ENCODE results near the gene SRPK2.
"Not testable (repeated sequence)": the region's sequence is repeated elsewhere in the genome, so short reads cannot be mapped to it uniquely, and the experiment has no call there.

GRCh38 chr7:105194959-105195358 lies 193.8 kb downstream of the SRPK2 start:
- TF ChIP-seq CTCF, POLR2A, POLR2AphosphoS5 (IDR thresholded peaks at IDR 0.05): not testable (repeated sequence)

Data from breast epithelium (tissue), 3 donors.